ENCODE measurements around the gene OMP.

Gene OMP

GRCh38 chr11:77102246-77103210 lies at the start of gene OMP:
Gene OMP, plus strand, starts transcription at chr11:77102840. Its CDS starts 0 bp downstream, at chr11:77102840.
- no peak for DNase-seq (ENCODE audit: extremely low spot score)
- ChIA-PET POLR2A (no interaction called here), CTCF (no interaction called here)
- TF ChIP-seq CTBP1 (IDR thresholded peaks at IDR 0.05; ENCODE audit: borderline replicate concordance) (no peak), FOXK2 (IDR thresholded peaks at IDR 0.05) (no peak), HDGF (IDR thresholded peaks at IDR 0.05; ENCODE audit: borderline replicate concordance) (no peak), FOXA1 (IDR thresholded peaks at IDR 0.05) (no peak), ZNF384 (IDR thresholded peaks at IDR 0.05) (no peak), L3MBTL2 (conservative IDR thresholded peaks at IDR 0.05) (no peak), FOXM1 (IDR thresholded peaks at IDR 0.05; ENCODE audit: borderline replicate concordance) (no peak), ARNT (IDR thresholded peaks at IDR 0.05) (no peak), SUZ12 (IDR thresholded peaks at IDR 0.05) (no peak), TARDBP (IDR thresholded peaks at IDR 0.05) (no peak), NFRKB (IDR thresholded peaks at IDR 0.05) (no peak)

- ChIA-PET POLR2A (no interaction called here), CTCF (interaction anchor here (0.6 kb wide), 1 partner anchor 9 kb away, joined by 3 read pairs; no protein-coding TSS in a partner anchor)
- no peak for DNase-seq (ENCODE audit: extremely low spot score)
- TF ChIP-seq FOXA1 (IDR thresholded peaks at IDR 0.05) (no peak), CTBP1 (IDR thresholded peaks at IDR 0.05; ENCODE audit: borderline replicate concordance) (no peak), NFRKB (IDR thresholded peaks at IDR 0.05) (no peak), TARDBP (IDR thresholded peaks at IDR 0.05) (no peak), SUZ12 (IDR thresholded peaks at IDR 0.05) (no peak), FOXM1 (IDR thresholded peaks at IDR 0.05; ENCODE audit: borderline replicate concordance) (no peak), ELF4 (IDR thresholded peaks at IDR 0.05) (no peak), SP1 (IDR thresholded peaks at IDR 0.05) (no peak), PKNOX1 (IDR thresholded peaks at IDR 0.05) (no peak), L3MBTL2 (conservative IDR thresholded peaks at IDR 0.05) (no peak), LEF1 (IDR thresholded peaks at IDR 0.05; ENCODE audit: borderline replicate concordance) (no peak), ARNT (IDR thresholded peaks at IDR 0.05) (no peak), FOXK2 (IDR thresholded peaks at IDR 0.05) (no peak), BHLHE40 (IDR thresholded peaks at IDR 0.05; ENCODE audit: borderline replicate concordance) (no peak), ZNF384 (IDR thresholded peaks at IDR 0.05) (no peak), HDGF (IDR thresholded peaks at IDR 0.05; ENCODE audit: borderline replicate concordance) (no peak)
Measured at GRCh38 chr11:77053217-77054015, 49.2 kb upstream of the OMP start.

- ChIA-PET CTCF (no interaction called here), POLR2A (no interaction called here)
- TF ChIP-seq LEF1 (IDR thresholded peaks at IDR 0.05; ENCODE audit: borderline replicate concordance) = no peak
- no peak for DNase-seq (ENCODE audit: extremely low spot score)
Measured at GRCh38 chr11:77054084-77054483, 48.6 kb upstream of the OMP start.

GRCh38 chr11:77055101-77055561 lies 47.5 kb upstream of the OMP start:
- ChIA-PET CTCF (no interaction called here), POLR2A (no interaction called here)
- no peak for TF ChIP-seq NFRKB (IDR thresholded peaks at IDR 0.05)
- TF ChIP-seq HDGF (IDR thresholded peaks at IDR 0.05; ENCODE audit: borderline replicate concordance) = no peak
- no peak for DNase-seq (ENCODE audit: extremely low spot score)

GRCh38 chr11:77055913-77056312 lies 46.7 kb upstream of the OMP start:
- CTCF ChIA-PET = no interaction called here

GRCh38 chr11:77056814-77057402 lies 45.7 kb upstream of the OMP start:
- TF ChIP-seq NFRKB (IDR thresholded peaks at IDR 0.05) = no peak
- no peak for TF ChIP-seq ARNT (IDR thresholded peaks at IDR 0.05)
- TF ChIP-seq ZNF384 (IDR thresholded peaks at IDR 0.05) = no peak
- TF ChIP-seq L3MBTL2 (conservative IDR thresholded peaks at IDR 0.05) = no peak
- no peak for TF ChIP-seq BHLHE40 (IDR thresholded peaks at IDR 0.05; ENCODE audit: borderline replicate concordance)
- TF ChIP-seq FOXA1 (IDR thresholded peaks at IDR 0.05) = no peak
- no peak for TF ChIP-seq FOXK2 (IDR thresholded peaks at IDR 0.05)
- TF ChIP-seq HDGF (IDR thresholded peaks at IDR 0.05; ENCODE audit: borderline replicate concordance) = no peak
- no peak for TF ChIP-seq ELF4 (IDR thresholded peaks at IDR 0.05)
- TF ChIP-seq FOXM1 (IDR thresholded peaks at IDR 0.05; ENCODE audit: borderline replicate concordance) = no peak
- no peak for TF ChIP-seq CTBP1 (IDR thresholded peaks at IDR 0.05; ENCODE audit: borderline replicate concordance)
- ChIA-PET CTCF (no interaction called here), POLR2A (no interaction called here)
- DNase-seq (ENCODE audit: extremely low spot score) = no peak

More at GRCh38 chr11:77055913-77056312, 46.7 kb upstream of the OMP start:
- POLR2A ChIA-PET = no interaction called here
- TF ChIP-seq BHLHE40 (IDR thresholded peaks at IDR 0.05; ENCODE audit: borderline replicate concordance) (no peak), FOXM1 (IDR thresholded peaks at IDR 0.05; ENCODE audit: borderline replicate concordance) (no peak), LEF1 (IDR thresholded peaks at IDR 0.05; ENCODE audit: borderline replicate concordance) (no peak), CTBP1 (IDR thresholded peaks at IDR 0.05; ENCODE audit: borderline replicate concordance) (no peak)
- DNase-seq (ENCODE audit: extremely low spot score) = no peak

GRCh38 chr11:77057938-77058474 lies 44.6 kb upstream of the OMP start:
- no peak for TF ChIP-seq CTBP1 (IDR thresholded peaks at IDR 0.05; ENCODE audit: borderline replicate concordance)
- TF ChIP-seq SUZ12 (IDR thresholded peaks at IDR 0.05) = no peak
- TF ChIP-seq FOXK2 (IDR thresholded peaks at IDR 0.05) = no peak
- no peak for TF ChIP-seq BHLHE40 (IDR thresholded peaks at IDR 0.05; ENCODE audit: borderline replicate concordance)
- no peak for TF ChIP-seq ZNF384 (IDR thresholded peaks at IDR 0.05)
- no peak for TF ChIP-seq ARNT (IDR thresholded peaks at IDR 0.05)
- TF ChIP-seq PKNOX1 (IDR thresholded peaks at IDR 0.05) = no peak
- TF ChIP-seq LEF1 (IDR thresholded peaks at IDR 0.05; ENCODE audit: borderline replicate concordance) = no peak
- TF ChIP-seq SP1 (IDR thresholded peaks at IDR 0.05) = no peak
- TF ChIP-seq FOXM1 (IDR thresholded peaks at IDR 0.05; ENCODE audit: borderline replicate concordance) = no peak
- CTCF ChIA-PET = no interaction called here
- POLR2A ChIA-PET = no interaction called here
- DNase-seq (ENCODE audit: extremely low spot score) = no peak

Measured in HEK293T (cell line).